GM19324 (cell line): ENCODE measurements around the gene CBX5.
"Not testable (repeated sequence)": the region's sequence is repeated elsewhere in the genome, so short reads cannot be mapped to it uniquely, and the experiment has no call there.

Source experiments
- ATAC-seq: cut with Tn5 transposase; IDR thresholded peaks from one replicate; pipeline ENCODE4 v1.9.1; 2021; ENCODE audit warnings: mild to moderate bottlenecking, moderate library complexity; ENCODE audit not compliant: unreplicated experiment, low FRiP score

The CBX5 gene

GRCh38 chr12:54294953-54295566 lies 15.1 kb upstream of the CBX5 start:
- ATAC-seq, result no peak

GRCh38 chr12:54294152-54294952 lies 14.4 kb upstream of the CBX5 start:
- ATAC-seq, result no peak

- ATAC-seq, result no peak
These were observed 13.0 kb upstream of the CBX5 start for GRCh38 chr12:54292931-54293241.

GRCh38 chr12:54292083-54292930 lies 12.4 kb upstream of the CBX5 start:
- ATAC-seq, result no peak

GRCh38 chr12:54287261-54288157 lies 7.6 kb upstream of the CBX5 start:
- ATAC-seq, result no peak

GRCh38 chr12:54286042-54287030 lies 6.4 kb upstream of the CBX5 start:
- ATAC-seq, result no peak

- no peak for ATAC-seq
These were observed 5.5 kb upstream of the CBX5 start for GRCh38 chr12:54285150-54286041.

- ATAC-seq, result not testable (repeated sequence)
These were observed 4.3 kb upstream of the CBX5 start for GRCh38 chr12:54284070-54284780.

GRCh38 chr12:54282949-54283593 lies 3.1 kb upstream of the CBX5 start:
- no peak for ATAC-seq

GRCh38 chr12:54281694-54282093 lies 1.8 kb upstream of the CBX5 start:
- not testable (repeated sequence) for ATAC-seq

- not testable (repeated sequence) for ATAC-seq
These were observed 1.3 kb upstream of the CBX5 start for GRCh38 chr12:54281261-54281638.

- peak; percentile 91 for ATAC-seq
These were observed 742 bp upstream of the CBX5 start, which contains the start of gene HNRNPA1 for GRCh38 chr12:54280468-54281260. Gene HNRNPA1 (plus strand): TSS chr12:54280726. CDS start chr12:54280808, 82 bp downstream.

- no peak for ATAC-seq
These were observed 693 bp downstream of the CBX5 start for GRCh38 chr12:54279227-54279631.

GRCh38 chr12:54277823-54278276 lies 2.1 kb downstream of the CBX5 start:
- ATAC-seq, result no peak

GRCh38 chr12:54276368-54276767 lies 3.6 kb downstream of the CBX5 start:
- no peak for ATAC-seq

- ATAC-seq, result no peak
These were observed 5.9 kb downstream of the CBX5 start for GRCh38 chr12:54273981-54274380.
